ENCODE data around the gene KPTN. TPM values are rescaled to one million over a fixed set of nuclear protein-coding genes. Genes with fewer than 3 reads are reported as not detected.

KPTN gene
- total RNA-seq, 1 experiment from 2014 or later, result 20.8 TPM

DNA sequence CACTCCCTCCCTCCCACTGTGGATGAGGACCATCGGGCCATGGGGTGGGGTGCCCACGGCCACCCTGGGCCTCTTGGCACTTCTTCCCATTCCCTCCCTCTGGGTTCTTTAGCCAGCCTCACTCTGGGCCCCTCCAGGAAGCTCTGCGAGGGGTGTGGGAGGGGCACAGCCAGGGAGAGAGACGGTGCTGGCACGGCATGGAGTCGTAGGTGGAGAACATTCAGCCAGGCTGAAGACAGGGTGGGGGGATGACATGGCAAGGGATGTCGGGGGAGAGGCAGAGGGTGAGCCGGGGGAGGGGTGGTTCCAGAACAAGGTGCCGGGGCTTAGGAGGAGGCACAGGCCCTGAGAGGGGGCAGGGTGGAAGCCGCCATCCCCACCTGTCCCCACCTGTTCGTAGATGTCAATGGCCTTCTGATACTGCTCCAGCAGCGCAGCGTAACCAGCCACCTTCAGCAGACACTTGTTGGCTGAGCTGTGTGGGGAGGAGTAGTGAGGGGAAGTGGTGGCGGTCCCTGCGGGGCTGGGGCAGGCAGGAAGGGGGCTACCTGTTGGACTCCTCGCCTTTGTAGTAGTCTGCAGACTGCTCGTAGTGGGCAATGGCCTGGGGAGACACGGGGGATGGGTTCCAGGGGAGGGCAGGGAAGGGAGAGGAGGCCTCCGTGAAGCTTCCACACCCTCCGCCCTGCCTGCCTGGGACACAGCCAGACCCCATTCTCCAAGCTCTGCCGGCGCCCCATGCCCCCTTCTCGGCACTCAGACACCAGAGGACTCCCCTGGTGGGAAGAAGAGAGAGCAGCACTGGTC lies 8.8 kb upstream of the KPTN start:
- no TSS peak for BruUV-seq (replicated peaks)
- intact Hi-C loops (cut with micrococcal nuclease; ENCODE audit: unreplicated experiment), result no loop called here

DNA sequence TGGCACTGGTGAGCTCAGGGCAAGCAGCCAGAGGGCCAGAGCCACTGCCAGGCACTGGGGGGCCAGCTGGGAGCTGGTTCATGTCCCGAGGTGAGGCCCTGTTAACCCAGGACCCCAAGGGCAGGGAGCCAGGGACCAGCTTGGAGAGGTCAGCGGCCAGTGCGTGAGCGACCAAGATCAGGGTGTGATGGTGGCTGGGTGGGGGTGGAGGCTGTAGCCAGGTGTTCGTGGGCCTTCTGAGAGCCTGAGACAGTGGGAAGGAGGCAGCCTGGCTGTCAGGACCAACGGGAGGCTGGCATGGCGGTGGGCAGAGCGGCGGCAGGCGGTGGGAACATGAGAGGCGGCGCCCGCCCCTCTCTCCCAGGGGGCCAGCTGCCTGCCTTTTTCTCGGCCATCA lies 8.1 kb upstream of the KPTN start:
- no peaks in the 10 kb centered on the region for H3K9me3 ChIP-seq (ENCODE audit: insufficient read depth, low read depth)
- H3K36me3 ChIP-seq (ENCODE audit: low read depth), result no peaks in the 10 kb centered on the region
- intact Hi-C loops (cut with micrococcal nuclease; ENCODE audit: unreplicated experiment), result no loop called here
- BruUV-seq (replicated peaks), result no TSS peak
- no peaks in the 10 kb centered on the region for H3K79me2 ChIP-seq (ENCODE audit: low read depth)
- H3K27me3 ChIP-seq (ENCODE audit: insufficient read depth, low read depth), result no peaks in the 10 kb centered on the region
- no peak overlapping the region for H3K27ac ChIP-seq
- no peak for DNase-seq
- CTCF ChIA-PET, result no interaction called here
- no peak overlapping the region for H3K4me2 ChIP-seq
- no peaks in the 10 kb centered on the region for H3K9me2 ChIP-seq (ENCODE audit: insufficient read depth)
- no peak overlapping the region for H2AFZ ChIP-seq
- H4K20me1 ChIP-seq (ENCODE audit: insufficient read depth), result no peaks in the 10 kb centered on the region
- no peaks in the 10 kb centered on the region for H3K4me1 ChIP-seq (replicated peaks; ENCODE audit: insufficient read depth)
- peaks cover 5% of the 10 kb centered on the region; the same call in 1 of the 2 replicates for H3F3A ChIP-seq (ENCODE audit: insufficient read depth, low read depth)
- POLR2A ChIA-PET (ENCODE audit: unreplicated experiment), result no interaction called here
- TF ChIP-seq, protein P1, sequence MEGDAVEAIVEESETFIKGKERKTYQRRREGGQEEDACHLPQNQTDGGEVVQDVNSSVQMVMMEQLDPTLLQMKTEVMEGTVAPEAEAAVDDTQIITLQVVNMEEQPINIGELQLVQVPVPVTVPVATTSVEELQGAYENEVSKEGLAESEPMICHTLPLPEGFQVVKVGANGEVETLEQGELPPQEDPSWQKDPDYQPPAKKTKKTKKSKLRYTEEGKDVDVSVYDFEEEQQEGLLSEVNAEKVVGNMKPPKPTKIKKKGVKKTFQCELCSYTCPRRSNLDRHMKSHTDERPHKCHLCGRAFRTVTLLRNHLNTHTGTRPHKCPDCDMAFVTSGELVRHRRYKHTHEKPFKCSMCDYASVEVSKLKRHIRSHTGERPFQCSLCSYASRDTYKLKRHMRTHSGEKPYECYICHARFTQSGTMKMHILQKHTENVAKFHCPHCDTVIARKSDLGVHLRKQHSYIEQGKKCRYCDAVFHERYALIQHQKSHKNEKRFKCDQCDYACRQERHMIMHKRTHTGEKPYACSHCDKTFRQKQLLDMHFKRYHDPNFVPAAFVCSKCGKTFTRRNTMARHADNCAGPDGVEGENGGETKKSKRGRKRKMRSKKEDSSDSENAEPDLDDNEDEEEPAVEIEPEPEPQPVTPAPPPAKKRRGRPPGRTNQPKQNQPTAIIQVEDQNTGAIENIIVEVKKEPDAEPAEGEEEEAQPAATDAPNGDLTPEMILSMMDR (conservative IDR thresholded peaks at IDR 0.05), result no peak
- no peak for TF ChIP-seq EZH2 (IDR thresholded peaks at IDR 0.05; ENCODE audit: low read depth)
- no peak overlapping the region for H3K4me3 ChIP-seq

More for the DNA sequence above, 8.8 kb upstream of the KPTN start:
- ChIA-PET POLR2A (ENCODE audit: unreplicated experiment) (no interaction called here), CTCF (no interaction called here)
- H3K36me3 ChIP-seq (ENCODE audit: low read depth), result no peaks in the 10 kb centered on the region
- H3K27ac ChIP-seq, result no peak overlapping the region
- no peaks in the 10 kb centered on the region for H3K4me1 ChIP-seq (replicated peaks; ENCODE audit: insufficient read depth)
- DNase-seq, result no peak
- H3K9me3 ChIP-seq (ENCODE audit: insufficient read depth, low read depth), result no peaks in the 10 kb centered on the region
- no peak overlapping the region for H3K4me3 ChIP-seq
- peaks cover 5% of the 10 kb centered on the region; the same call in 1 of the 2 replicates for H3F3A ChIP-seq (ENCODE audit: insufficient read depth, low read depth)
- H3K9me2 ChIP-seq (ENCODE audit: insufficient read depth), result no peaks in the 10 kb centered on the region
- H3K4me2 ChIP-seq, result no peak overlapping the region
- TF ChIP-seq, protein P1 (conservative IDR thresholded peaks at IDR 0.05), result no peak
- no peak for TF ChIP-seq EZH2 (IDR thresholded peaks at IDR 0.05; ENCODE audit: low read depth)
- H3K79me2 ChIP-seq (ENCODE audit: low read depth), result no peaks in the 10 kb centered on the region
- H4K20me1 ChIP-seq (ENCODE audit: insufficient read depth), result no peaks in the 10 kb centered on the region
- H2AFZ ChIP-seq, result no peak overlapping the region
- H3K27me3 ChIP-seq (ENCODE audit: insufficient read depth, low read depth), result no peaks in the 10 kb centered on the region

GRCh38 chr19:47491358-47492136 lies 7.5 kb upstream of the KPTN start:
- CTCF ChIA-PET, result no interaction called here
- Histone ChIP-seq H4K20me1 (ENCODE audit: insufficient read depth) (no peaks in the 10 kb centered on the region), H3K4me2 (no peak overlapping the region), H3K9me2 (ENCODE audit: insufficient read depth) (no peaks in the 10 kb centered on the region), H3K4me1 (replicated peaks; ENCODE audit: insufficient read depth) (no peaks in the 10 kb centered on the region), H3K79me2 (ENCODE audit: low read depth) (no peaks in the 10 kb centered on the region), H2AFZ (no peak overlapping the region), H3K27ac (no peak overlapping the region), H3K27me3 (ENCODE audit: insufficient read depth, low read depth) (no peaks in the 10 kb centered on the region), H3K4me3 (no peak overlapping the region), H3K9me3 (ENCODE audit: insufficient read depth, low read depth) (no peaks in the 10 kb centered on the region), H3K36me3 (ENCODE audit: low read depth) (no peaks in the 10 kb centered on the region), H3F3A (ENCODE audit: insufficient read depth, low read depth) (peaks cover 5% of the 10 kb centered on the region; the same call in 1 of the 2 replicates)
- intact Hi-C loops (cut with micrococcal nuclease; ENCODE audit: unreplicated experiment), result no loop called here
- no peak for DNase-seq
- TF ChIP-seq, protein P1 (conservative IDR thresholded peaks at IDR 0.05), result no peak
- TF ChIP-seq EZH2 (IDR thresholded peaks at IDR 0.05; ENCODE audit: low read depth), result no peak
- no TSS peak for BruUV-seq (replicated peaks)
- POLR2A ChIA-PET (ENCODE audit: unreplicated experiment), result no interaction called here

Measured in PC-9 (cell line).